HEK293T (cell line): ENCODE results near the gene RIOK1.

Experiments
- ARNT ChIP-seq: fragments of 450-650 bp; IDR thresholded peaks from 2 replicates; pipeline ENCODE4 v1.6.1; 2017; ENCODE audit warnings: mild to moderate bottlenecking
- BHLHE40 ChIP-seq: fragments of 450-650 bp; IDR thresholded peaks from 2 replicates; pipeline ENCODE4 v1.6.1; 2016; ENCODE audit warnings: mild to moderate bottlenecking, moderate library complexity, borderline replicate concordance
- FOXA1 ChIP-seq: fragments of 450-650 bp; IDR thresholded peaks from 2 replicates; pipeline ENCODE4 v1.6.1; 2016; ENCODE audit warnings: mild to moderate bottlenecking
- FOXM1 ChIP-seq: fragments of 450-650 bp; IDR thresholded peaks from 2 replicates; pipeline ENCODE4 v1.6.1; 2017; ENCODE audit warnings: mild to moderate bottlenecking, borderline replicate concordance
- LEF1 ChIP-seq: fragments of 450-650 bp; IDR thresholded peaks from 2 replicates; pipeline ENCODE4 v1.6.1; 2017; ENCODE audit warnings: mild to moderate bottlenecking, borderline replicate concordance
- NFRKB ChIP-seq: fragments of 450-650 bp; IDR thresholded peaks from 2 replicates; pipeline ENCODE4 v1.6.1; 2016; ENCODE audit warnings: mild to moderate bottlenecking, moderate library complexity
- SUZ12 ChIP-seq: fragments of 450-650 bp; IDR thresholded peaks from 2 replicates; pipeline ENCODE4 v1.6.1; 2016; ENCODE audit warnings: mild to moderate bottlenecking
- ZNF384 ChIP-seq: fragments of 450-650 bp; IDR thresholded peaks from 2 replicates; pipeline ENCODE4 v1.6.1; 2016
- TF ChIP-seq, protein P1 (sequence below): fragments of 450-650 bp; IDR thresholded peaks from 2 replicates; pipeline ENCODE4 v1.6.1; 2016

DNA sequence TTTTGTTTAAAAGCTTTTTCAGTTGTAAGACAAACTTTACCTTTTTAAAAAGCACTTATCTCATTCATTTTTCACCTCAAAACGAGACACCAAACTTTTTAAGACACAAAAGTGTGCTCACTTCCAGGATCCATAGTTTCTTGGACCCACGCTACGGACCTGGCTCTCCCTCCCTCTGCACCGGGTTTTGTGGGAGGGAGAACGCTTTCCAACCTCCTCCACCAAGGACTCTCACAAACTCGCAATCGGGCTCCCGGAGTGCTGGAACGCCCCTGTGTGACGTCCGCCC is 502 bp upstream of the RIOK1 start:
- TF ChIP-seq NFRKB (no peak), FOXM1 (no peak), BHLHE40 (no peak), LEF1 (no peak), SUZ12 (no peak), ZNF384 (no peak), FOXA1 (no peak), ARNT (no peak)
- TF ChIP-seq, protein P1, sequence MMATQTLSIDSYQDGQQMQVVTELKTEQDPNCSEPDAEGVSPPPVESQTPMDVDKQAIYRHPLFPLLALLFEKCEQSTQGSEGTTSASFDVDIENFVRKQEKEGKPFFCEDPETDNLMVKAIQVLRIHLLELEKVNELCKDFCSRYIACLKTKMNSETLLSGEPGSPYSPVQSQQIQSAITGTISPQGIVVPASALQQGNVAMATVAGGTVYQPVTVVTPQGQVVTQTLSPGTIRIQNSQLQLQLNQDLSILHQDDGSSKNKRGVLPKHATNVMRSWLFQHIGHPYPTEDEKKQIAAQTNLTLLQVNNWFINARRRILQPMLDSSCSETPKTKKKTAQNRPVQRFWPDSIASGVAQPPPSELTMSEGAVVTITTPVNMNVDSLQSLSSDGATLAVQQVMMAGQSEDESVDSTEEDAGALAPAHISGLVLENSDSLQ, result no peak
